ENCODE data around the gene ZNF560. TPM values are rescaled to one million over a fixed set of nuclear protein-coding genes. Genes with fewer than 3 reads are reported as not detected.

Gene ZNF560
- total RNA-seq, 6 experiments from 2014 or later = not detected

DNA sequence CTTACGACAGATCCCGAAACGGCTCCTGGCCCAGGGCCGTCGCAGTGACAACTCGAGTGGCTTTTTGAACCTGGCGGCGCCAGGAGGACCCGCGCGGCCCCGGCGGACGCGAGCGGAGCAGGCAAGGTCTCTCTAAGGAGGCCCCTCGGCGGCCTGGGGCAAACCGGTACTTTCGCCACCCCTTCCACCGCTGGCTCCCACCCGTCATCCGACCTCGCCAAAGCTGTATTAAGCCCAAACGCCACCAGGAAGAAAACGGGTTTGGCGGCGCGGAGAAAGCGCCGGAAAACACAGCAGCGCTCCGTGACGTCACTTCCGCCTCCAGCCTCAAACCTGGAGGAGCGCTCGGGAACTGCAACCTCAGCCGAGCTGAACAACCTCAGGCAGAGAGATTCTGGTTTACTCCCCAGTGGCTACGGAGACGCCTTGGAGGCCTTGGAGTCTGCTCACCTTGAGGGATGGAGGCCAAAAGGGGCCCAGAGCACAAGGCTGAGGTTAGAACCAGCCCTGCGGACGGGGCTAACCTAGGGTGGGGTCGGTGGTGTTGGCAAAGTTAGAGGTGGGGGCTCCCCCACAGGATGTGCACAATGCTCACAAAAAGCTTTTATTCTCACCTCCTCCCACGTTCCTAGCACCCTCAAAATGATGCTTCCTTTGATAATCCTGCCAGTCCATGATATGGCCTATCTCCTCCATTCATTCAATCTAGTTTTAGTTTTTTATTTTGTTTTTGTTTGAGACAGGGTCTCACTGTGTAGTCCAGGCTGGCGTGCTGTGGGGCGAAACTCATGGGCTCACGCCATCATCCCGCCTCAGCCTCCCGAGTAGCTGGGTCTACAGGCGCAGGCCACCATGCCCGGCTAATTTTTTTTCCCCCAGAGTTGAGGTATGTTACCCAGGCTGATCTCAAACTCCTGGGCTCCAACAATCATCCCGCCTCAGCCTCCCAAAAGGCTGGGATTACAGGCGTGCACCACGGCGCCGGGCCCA is 62.8 kb downstream of the ZNF560 start, which contains the start of gene ZNF266:
Gene ZNF266 (minus strand): TSS at position 295 of the 990 bp plus-strand sequence. CDS start 15,484 bp downstream, outside the sequence.
- Histone ChIP-seq H3K9me3 (peaks cover 0 to 3% (median 0%) of the 10 kb centered on the region in 4 donors), H3K27me3 (no peaks in the 10 kb centered on the region), H3K4me3 (peak within 1 kb of the TSS; percentile 68 to 74 (median 69)), H3K36me3 (peaks cover 0 to 9% (median 2%) of the 10 kb centered on the region in 4 donors), H3K4me1 (peaks cover 0 to 14% (median 0%) of the 10 kb centered on the region in 4 donors), H3K27ac (peak within 1 kb of the TSS; percentile 63 to 82 (median 66))
- DNase-seq (peak; percentile 84 to 88 (median 88)), ATAC-seq (peak; percentile 92 to 99 (median 98))
- 23% methylated on average over 37 of the region's 56 CpGs for WGBS (ENCODE audit: insufficient coverage, low coverage, low lambda C conversion rate, missing lambda C conversion rate)
- TF ChIP-seq, protein P1, sequence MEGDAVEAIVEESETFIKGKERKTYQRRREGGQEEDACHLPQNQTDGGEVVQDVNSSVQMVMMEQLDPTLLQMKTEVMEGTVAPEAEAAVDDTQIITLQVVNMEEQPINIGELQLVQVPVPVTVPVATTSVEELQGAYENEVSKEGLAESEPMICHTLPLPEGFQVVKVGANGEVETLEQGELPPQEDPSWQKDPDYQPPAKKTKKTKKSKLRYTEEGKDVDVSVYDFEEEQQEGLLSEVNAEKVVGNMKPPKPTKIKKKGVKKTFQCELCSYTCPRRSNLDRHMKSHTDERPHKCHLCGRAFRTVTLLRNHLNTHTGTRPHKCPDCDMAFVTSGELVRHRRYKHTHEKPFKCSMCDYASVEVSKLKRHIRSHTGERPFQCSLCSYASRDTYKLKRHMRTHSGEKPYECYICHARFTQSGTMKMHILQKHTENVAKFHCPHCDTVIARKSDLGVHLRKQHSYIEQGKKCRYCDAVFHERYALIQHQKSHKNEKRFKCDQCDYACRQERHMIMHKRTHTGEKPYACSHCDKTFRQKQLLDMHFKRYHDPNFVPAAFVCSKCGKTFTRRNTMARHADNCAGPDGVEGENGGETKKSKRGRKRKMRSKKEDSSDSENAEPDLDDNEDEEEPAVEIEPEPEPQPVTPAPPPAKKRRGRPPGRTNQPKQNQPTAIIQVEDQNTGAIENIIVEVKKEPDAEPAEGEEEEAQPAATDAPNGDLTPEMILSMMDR (IDR thresholded peaks at IDR 0.05) = peak; percentile 54 to 72 (median 64)
- TF ChIP-seq POLR2A (IDR thresholded peaks at IDR 0.05) = peak; percentile 18
- intact Hi-C loops (cut with DNase I) = no loop called here

GRCh38 chr19:9431475-9431874 is 66.9 kb downstream of the ZNF560 start:
- 95% methylated on average over 5 of the region's 7 CpGs for WGBS (ENCODE audit: insufficient coverage, low coverage, low lambda C conversion rate, missing lambda C conversion rate)
- intact Hi-C loops (cut with DNase I) = no loop called here
- DNase-seq = no peak

GRCh38 chr19:9430444-9430843 is 68.0 kb downstream of the ZNF560 start:
- TF ChIP-seq, protein P1 (IDR thresholded peaks at IDR 0.05) = no peak
- no peak for TF ChIP-seq POLR2A (IDR thresholded peaks at IDR 0.05)
- ATAC-seq = no peak
- H3K36me3 ChIP-seq = peaks cover 0 to 12% (median 5%) of the 10 kb centered on the region in 4 donors

More at GRCh38 chr19:9431475-9431874, 66.9 kb downstream of the ZNF560 start:
- Histone ChIP-seq H3K9me3 (peaks cover 0 to 3% (median 0%) of the 10 kb centered on the region in 4 donors), H3K4me1 (peaks cover 0 to 14% (median 0%) of the 10 kb centered on the region in 4 donors), H3K36me3 (peaks cover 0 to 9% (median 4%) of the 10 kb centered on the region in 4 donors), H3K27me3 (no peaks in the 10 kb centered on the region), H3K4me3 (no peak overlapping the region), H3K27ac (no peak overlapping the region)
- no peak for ATAC-seq
- TF ChIP-seq POLR2A (IDR thresholded peaks at IDR 0.05) = no peak
- TF ChIP-seq, protein P1 (IDR thresholded peaks at IDR 0.05) = peak in 2 of 4 donors; percentile 22 to 27

DNA sequence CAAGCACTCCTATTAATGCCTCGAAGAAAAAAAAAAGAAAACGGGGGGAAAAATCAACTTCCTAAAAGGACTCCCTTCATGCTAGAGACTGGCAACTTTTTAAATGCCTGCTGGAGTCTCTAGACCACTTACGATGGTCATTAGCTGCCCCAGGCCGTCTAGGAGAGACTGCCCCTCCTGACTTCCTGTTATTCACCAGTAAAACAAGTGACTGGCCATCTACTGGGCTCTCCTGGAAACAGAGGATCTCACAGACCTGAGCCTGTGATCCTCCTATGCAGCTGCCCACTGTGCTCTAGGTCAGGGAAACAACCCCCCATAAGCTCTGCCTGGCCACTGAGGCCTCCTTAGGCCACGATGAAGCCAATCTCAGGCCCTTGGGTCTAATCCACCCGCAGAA is 70.5 kb downstream of the ZNF560 start:
- peaks cover 0 to 5% (median 0%) of the 10 kb centered on the region in 4 donors for H3K9me3 ChIP-seq

More at GRCh38 chr19:9430444-9430843, 68.0 kb downstream of the ZNF560 start:
- Histone ChIP-seq H3K27ac (no peak overlapping the region), H3K4me3 (no peak overlapping the region), H3K9me3 (peaks cover 0 to 5% (median 0%) of the 10 kb centered on the region in 4 donors), H3K27me3 (no peaks in the 10 kb centered on the region), H3K4me1 (peaks cover 0 to 8% (median 0%) of the 10 kb centered on the region in 4 donors)
- DNase-seq = no peak
- intact Hi-C loops (cut with DNase I) = no loop called here
- 100% methylated on average over 1 of the region's 1 CpG for WGBS (ENCODE audit: insufficient coverage, low coverage, low lambda C conversion rate, missing lambda C conversion rate)

More for the DNA sequence above, 70.5 kb downstream of the ZNF560 start:
- DNase-seq (no peak), ATAC-seq (no peak)
- WGBS (ENCODE audit: insufficient coverage, low coverage, low lambda C conversion rate, missing lambda C conversion rate) = 52% methylated on average over 2 of the region's 6 CpGs
- Histone ChIP-seq H3K27ac (no peak overlapping the region), H3K36me3 (peaks cover 0 to 11% (median 4%) of the 10 kb centered on the region in 4 donors), H3K4me1 (no peaks in the 10 kb centered on the region), H3K27me3 (no peaks in the 10 kb centered on the region), H3K4me3 (no peak overlapping the region)
- TF ChIP-seq POLR2A (IDR thresholded peaks at IDR 0.05) = no peak
- TF ChIP-seq, protein P1 (IDR thresholded peaks at IDR 0.05) = no peak
- intact Hi-C loops (cut with DNase I) = no loop called here

Other genes with a start within 250 kb of the ZNF560 start
- not detected for gene OR7E24, start 247.7 kb downstream of the ZNF560 start, total RNA-seq
- 1 to 10 TPM in 5 of 6 experiments, under 1 TPM in 1; 0.48 to 7.8 (median 2.3) TPM for gene ZNF699, start 188.8 kb downstream of the ZNF560 start, total RNA-seq
- gene ZNF559, start 174.4 kb downstream of the ZNF560 start, total RNA-seq = 1 to 10 TPM; 1.7 to 7.8 (median 4.0) TPM
- gene ZNF177, start 135.6 kb downstream of the ZNF560 start, total RNA-seq = under 1 TPM in 5 of 6 experiments, not detected in 1; 0.18 to 0.66 (median 0.61) TPM
- 1 to 10 TPM; 4.7 to 8.5 (median 5.6) TPM for gene ZNF266, start 63.0 kb downstream of the ZNF560 start, total RNA-seq
- gene ZNF426, start 40.0 kb upstream of the ZNF560 start, total RNA-seq = 1 to 10 TPM; 2.3 to 4.4 (median 2.5) TPM
- gene ZNF121, start 85.9 kb upstream of the ZNF560 start, total RNA-seq = 10 to 100 TPM; 11.5 to 15.2 (median 12.4) TPM
- gene ZNF561, start 122.6 kb upstream of the ZNF560 start, total RNA-seq = 10 to 100 TPM; 11.4 to 19.4 (median 14.2) TPM
- 10 to 100 TPM; 10.6 to 14.6 (median 11.3) TPM for gene ZNF562, start 176.5 kb upstream of the ZNF560 start, total RNA-seq